ENCODE measurements around the gene PCBP3. TPM values are rescaled to one million over a fixed set of nuclear protein-coding genes. Genes with fewer than 3 reads are reported as not detected.
"Not testable (repeated sequence)": the region's sequence is repeated elsewhere in the genome, so short reads cannot be mapped to it uniquely, and the experiment has no call there.

PCBP3 gene
- total RNA-seq, 1 donor from 2014 or later: 3.8 TPM

- DNase-seq: no peak
- TF ChIP-seq CTCF (IDR thresholded peaks at IDR 0.05): no peak
- ATAC-seq: peak; percentile 26
- no peaks in the 10 kb centered on the region for H3K27me3 ChIP-seq
- no peak overlapping the region for H3K4me3 ChIP-seq
- no peaks in the 10 kb centered on the region for H3K9me3 ChIP-seq
- H3K36me3 ChIP-seq: no peaks in the 10 kb centered on the region
- intact Hi-C loops (cut with DNase I): no loop called here
- no peaks in the 10 kb centered on the region for H3K4me1 ChIP-seq
- H3K27ac ChIP-seq: no peak overlapping the region
These were observed 65.6 kb downstream of the PCBP3 start for GRCh38 chr21:45709173-45709572.

DNA sequence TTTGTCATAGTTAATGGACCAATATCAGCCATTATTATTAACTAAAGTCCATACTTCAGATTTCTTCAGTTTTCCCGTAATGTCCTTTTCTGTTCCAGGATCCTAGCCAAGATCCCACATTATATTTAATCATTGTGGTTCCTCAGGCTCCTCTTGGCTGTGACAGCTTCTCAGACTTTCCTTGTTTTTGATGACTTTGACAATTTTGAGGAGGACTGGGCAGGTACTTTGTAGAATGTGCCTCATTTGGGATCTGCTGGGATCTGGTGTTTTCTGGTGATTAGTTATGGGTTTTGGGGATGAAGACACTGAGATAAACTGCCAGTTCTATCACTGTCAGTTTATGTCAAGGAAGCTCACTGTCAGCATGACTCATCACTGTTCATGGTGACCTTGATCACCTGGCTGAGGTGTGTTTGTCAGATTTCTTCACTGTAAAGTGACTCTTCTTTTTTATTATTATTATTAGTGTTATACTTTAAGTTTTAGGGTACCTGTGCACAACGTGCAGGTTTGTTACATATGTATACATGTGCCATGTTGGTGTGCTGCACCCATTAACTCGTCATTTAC is 66.3 kb downstream of the PCBP3 start:
- Histone ChIP-seq H3K4me1 (no peaks in the 10 kb centered on the region), H3K27me3 (no peaks in the 10 kb centered on the region), H3K27ac (no peak overlapping the region), H3K9me3 (no peaks in the 10 kb centered on the region), H3K36me3 (no peaks in the 10 kb centered on the region), H3K4me3 (no peak overlapping the region)
- DNase-seq (no peak), ATAC-seq (no peak)
- intact Hi-C loops (cut with DNase I): no loop called here
- TF ChIP-seq CTCF (IDR thresholded peaks at IDR 0.05): no peak

- H3K4me3 ChIP-seq; ATAC-seq; H3K27me3 ChIP-seq; H3K36me3 ChIP-seq; H3K27ac ChIP-seq; H3K9me3 ChIP-seq; DNase-seq; H3K4me1 ChIP-seq; intact Hi-C loops (cut with DNase I): not testable (repeated sequence)
These were observed 66.8 kb downstream of the PCBP3 start for GRCh38 chr21:45710306-45710705.

DNA sequence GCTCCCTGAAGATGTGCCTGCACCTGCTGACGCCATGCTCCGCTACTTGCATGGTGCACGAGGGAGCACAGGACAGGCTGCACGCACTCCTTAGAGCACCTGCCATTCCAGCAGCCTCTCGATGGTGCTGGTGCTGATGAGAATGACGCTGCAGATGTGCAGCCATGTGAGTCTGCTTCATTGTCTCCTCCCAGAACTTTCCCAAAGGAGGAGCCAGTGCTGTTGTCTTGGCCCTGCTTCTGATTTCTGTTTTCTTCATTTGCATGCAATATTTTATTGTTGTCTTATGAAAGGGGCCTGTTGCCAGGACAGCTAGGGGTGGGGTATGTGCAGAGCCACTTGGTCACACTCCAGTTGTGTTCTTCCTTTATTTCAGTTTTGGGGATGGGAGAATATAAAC is 70.1 kb downstream of the PCBP3 start:
- TF ChIP-seq CTCF (IDR thresholded peaks at IDR 0.05): no peak
- no peak for DNase-seq

GRCh38 chr21:45715441-45715840 is 71.9 kb downstream of the PCBP3 start:
- Histone ChIP-seq H3K9me3 (no peaks in the 10 kb centered on the region), H3K27me3 (no peaks in the 10 kb centered on the region), H3K4me1 (no peaks in the 10 kb centered on the region), H3K27ac (no peak overlapping the region), H3K4me3 (no peak overlapping the region), H3K36me3 (no peaks in the 10 kb centered on the region)
- no peak for TF ChIP-seq CTCF (IDR thresholded peaks at IDR 0.05)
- no peak for DNase-seq
- intact Hi-C loops (cut with DNase I): no loop called here
- ATAC-seq: no peak

More for the DNA sequence above, 70.1 kb downstream of the PCBP3 start:
- Histone ChIP-seq H3K27ac (no peak overlapping the region), H3K27me3 (no peaks in the 10 kb centered on the region), H3K4me1 (no peaks in the 10 kb centered on the region), H3K4me3 (no peak overlapping the region), H3K9me3 (no peaks in the 10 kb centered on the region), H3K36me3 (no peaks in the 10 kb centered on the region)
- no peak for ATAC-seq
- intact Hi-C loops (cut with DNase I): no loop called here

GRCh38 chr21:45718413-45718812 is 74.9 kb downstream of the PCBP3 start:
- intact Hi-C loops (cut with DNase I): no loop called here
- no peak for DNase-seq
- no peak for TF ChIP-seq CTCF (IDR thresholded peaks at IDR 0.05)

More at GRCh38 chr21:45718413-45718812, 74.9 kb downstream of the PCBP3 start:
- no peak overlapping the region for H3K4me3 ChIP-seq
- H3K36me3 ChIP-seq: no peaks in the 10 kb centered on the region
- H3K4me1 ChIP-seq: no peaks in the 10 kb centered on the region
- H3K27me3 ChIP-seq: no peaks in the 10 kb centered on the region
- ATAC-seq: no peak
- no peak overlapping the region for H3K27ac ChIP-seq
- H3K9me3 ChIP-seq: no peaks in the 10 kb centered on the region
